GM12874 (cell line): ENCODE data around the gene SLC35A2.
A peak's percentile ranks its signal among the peaks of the same experiment; 100 is the strongest.

Source experiments
- TF ChIP-seq, protein P1 (sequence below): IDR thresholded peaks from 2 replicates; pipeline ENCODE4 v1.5.1; 2011; ENCODE audit warnings: low read depth, mild to moderate bottlenecking, control low read depth, low read length, moderate library complexity; ENCODE audit not compliant: insufficient read depth

Gene SLC35A2

GRCh38 chrX:48923771-48924170 lies 12.3 kb upstream of the SLC35A2 start:
- TF ChIP-seq, protein P1, sequence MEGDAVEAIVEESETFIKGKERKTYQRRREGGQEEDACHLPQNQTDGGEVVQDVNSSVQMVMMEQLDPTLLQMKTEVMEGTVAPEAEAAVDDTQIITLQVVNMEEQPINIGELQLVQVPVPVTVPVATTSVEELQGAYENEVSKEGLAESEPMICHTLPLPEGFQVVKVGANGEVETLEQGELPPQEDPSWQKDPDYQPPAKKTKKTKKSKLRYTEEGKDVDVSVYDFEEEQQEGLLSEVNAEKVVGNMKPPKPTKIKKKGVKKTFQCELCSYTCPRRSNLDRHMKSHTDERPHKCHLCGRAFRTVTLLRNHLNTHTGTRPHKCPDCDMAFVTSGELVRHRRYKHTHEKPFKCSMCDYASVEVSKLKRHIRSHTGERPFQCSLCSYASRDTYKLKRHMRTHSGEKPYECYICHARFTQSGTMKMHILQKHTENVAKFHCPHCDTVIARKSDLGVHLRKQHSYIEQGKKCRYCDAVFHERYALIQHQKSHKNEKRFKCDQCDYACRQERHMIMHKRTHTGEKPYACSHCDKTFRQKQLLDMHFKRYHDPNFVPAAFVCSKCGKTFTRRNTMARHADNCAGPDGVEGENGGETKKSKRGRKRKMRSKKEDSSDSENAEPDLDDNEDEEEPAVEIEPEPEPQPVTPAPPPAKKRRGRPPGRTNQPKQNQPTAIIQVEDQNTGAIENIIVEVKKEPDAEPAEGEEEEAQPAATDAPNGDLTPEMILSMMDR, result no peak

DNA sequence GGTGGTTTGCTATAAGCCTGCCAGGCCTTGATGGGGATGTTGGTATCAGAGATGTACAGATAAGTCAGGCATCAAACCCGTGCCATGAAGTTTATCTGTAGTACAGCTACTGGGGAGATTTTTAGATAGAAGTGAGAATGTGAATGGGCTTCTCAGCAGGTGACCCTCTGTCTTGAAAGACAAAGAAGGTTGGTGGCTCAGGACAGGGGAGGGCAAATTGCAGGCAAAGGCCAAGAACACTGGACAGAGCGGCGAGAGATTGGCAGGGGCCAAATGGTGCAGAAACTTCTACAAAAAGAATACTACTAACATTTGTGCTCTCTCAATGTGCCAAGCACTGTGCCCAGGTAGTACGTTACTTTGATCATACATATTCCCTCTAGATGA lies 9.3 kb upstream of the SLC35A2 start:
- TF ChIP-seq, protein P1, result no peak

GRCh38 chrX:48919947-48920717 lies 8.7 kb upstream of the SLC35A2 start:
- TF ChIP-seq, protein P1, result no peak

- TF ChIP-seq, protein P1, result no peak
Measured at GRCh38 chrX:48919360-48919841, 8.0 kb upstream of the SLC35A2 start.

- TF ChIP-seq, protein P1, result no peak
Measured at GRCh38 chrX:48918643-48919340, 7.3 kb upstream of the SLC35A2 start, which contains the start of gene PIM2. Gene PIM2 (minus strand): TSS chrX:48919024. CDS start chrX:48918834, 190 bp downstream.

DNA sequence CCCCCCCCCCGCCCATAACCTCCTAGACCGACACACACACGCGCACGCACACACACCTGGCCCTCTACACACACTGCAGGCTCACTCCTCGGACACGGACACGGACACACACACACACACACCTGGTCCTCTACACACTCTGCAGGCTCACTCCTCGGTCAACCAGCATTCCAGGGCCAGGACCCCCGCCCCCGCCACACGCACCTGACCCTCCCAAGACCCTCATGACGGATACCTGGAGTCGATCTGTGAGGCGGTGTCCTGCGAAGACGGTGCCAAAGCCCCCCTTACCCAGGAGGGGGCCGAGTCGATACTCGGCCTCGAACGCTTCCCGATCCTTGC lies 6.8 kb upstream of the SLC35A2 start:
- TF ChIP-seq, protein P1, result no peak

DNA sequence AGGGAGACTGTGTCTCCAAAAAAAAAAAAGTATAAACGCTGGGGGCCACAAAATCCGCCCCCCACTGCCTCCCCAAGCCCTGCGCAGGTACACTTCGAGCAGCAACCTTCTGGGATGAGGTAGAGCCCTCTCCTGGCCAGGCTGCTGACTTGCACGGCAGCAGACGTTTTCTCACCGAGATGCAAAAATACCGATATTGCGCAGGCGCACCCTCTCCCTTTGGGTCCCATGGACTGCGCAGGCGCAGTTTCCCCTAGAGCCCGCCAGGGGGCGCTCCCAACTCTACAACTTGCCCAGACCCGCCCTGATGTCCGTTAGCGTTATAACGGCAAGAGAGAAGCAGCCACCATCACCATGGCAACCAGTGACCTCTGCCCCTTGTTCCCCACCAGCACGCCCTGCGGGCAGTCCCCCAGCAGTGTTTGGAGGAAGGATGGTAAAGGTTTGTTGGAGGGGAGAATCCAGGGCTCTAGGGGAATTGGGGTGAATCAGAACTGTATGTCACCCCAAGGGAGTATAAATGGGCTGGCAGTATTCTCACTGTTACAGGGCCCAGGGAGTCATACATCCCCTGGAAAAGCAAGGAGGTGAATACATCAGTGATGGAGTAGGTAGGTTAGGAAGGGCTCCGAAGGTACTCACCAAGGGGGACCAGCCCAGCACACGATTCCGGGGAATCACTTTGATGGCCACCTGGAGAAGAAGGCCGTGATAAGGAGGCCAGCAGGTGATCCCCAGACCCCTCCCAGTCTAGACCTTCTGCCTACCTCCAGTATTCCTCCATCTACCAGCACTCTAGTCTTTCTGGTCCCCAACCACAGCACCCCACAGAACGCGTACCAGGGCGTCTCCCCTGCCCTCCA lies 5.9 kb upstream of the SLC35A2 start:
- TF ChIP-seq, protein P1, result peak; percentile 87
